Trophoblast cell (in vitro differentiated cells and primary cell): ENCODE measurements around the gene ACOX3.

Experiments
- DNase-seq, 2 donors: peaks; one replicate each; pipeline ENCODE4 v3.0.0-alpha.2; 2016
- H2AFZ ChIP-seq: 2 replicates; pipeline ENCODE4 v1.6.1; 2013; ENCODE audit warnings: low read length, moderate library complexity, mild to moderate bottlenecking; ENCODE audit not compliant: insufficient read depth, poor library complexity
- H2AK5ac ChIP-seq: 2 replicates; pipeline ENCODE4 v1.6.1; 2013; ENCODE audit warnings: mild to moderate bottlenecking, low read length
- H2BK120ac ChIP-seq: 2 replicates; pipeline ENCODE4 v1.6.1; 2013; ENCODE audit warnings: low read length, mild to moderate bottlenecking, moderate library complexity; ENCODE audit not compliant: insufficient read depth, poor library complexity
- H2BK12ac ChIP-seq: 2 replicates; pipeline ENCODE4 v1.6.1; 2013; ENCODE audit warnings: mild to moderate bottlenecking, low read length, moderate library complexity
- H2BK5ac ChIP-seq: 2 replicates; pipeline ENCODE4 v1.6.1; 2013; ENCODE audit warnings: low read length, low read depth, moderate library complexity, mild to moderate bottlenecking; ENCODE audit not compliant: poor library complexity
- H3K14ac ChIP-seq: 2 replicates; pipeline ENCODE4 v1.6.1; 2013; ENCODE audit warnings: mild to moderate bottlenecking, low read length
- H3K18ac ChIP-seq: 2 replicates; pipeline ENCODE4 v1.6.1; 2013; ENCODE audit warnings: mild to moderate bottlenecking, low read length
- H3K23ac ChIP-seq: 2 replicates; pipeline ENCODE4 v1.6.1; 2013; ENCODE audit warnings: low read length
- H3K27ac ChIP-seq: 2 replicates; pipeline ENCODE4 v1.5.1; 2013; ENCODE audit warnings: low read depth, mild to moderate bottlenecking, inconsistent platforms, low read length, moderate library complexity
- H3K27me3 ChIP-seq: 2 replicates; pipeline ENCODE4 v1.6.1; 2013; ENCODE audit warnings: inconsistent platforms, mild to moderate bottlenecking, low read length, moderate library complexity; ENCODE audit not compliant: insufficient read depth
- H3K36me3 ChIP-seq, 2 experiments: 1 replicate in 1 of 2; 2 replicates in 1 of 2; pipeline ENCODE4 v1.6.1; 2013; ENCODE audit warnings: low read length in 2 of 2, mild to moderate bottlenecking in 2 of 2, moderate library complexity in 1 of 2; ENCODE audit not compliant: insufficient read depth in 2 of 2, control insufficient read depth in 1 of 2
- H3K4ac ChIP-seq: 2 replicates; pipeline ENCODE4 v1.6.1; 2013; ENCODE audit warnings: low read depth, mild to moderate bottlenecking, low read length, moderate library complexity
- H3K4me1 ChIP-seq, 2 experiments: 1 replicate in 1 of 2; 2 replicates in 1 of 2; pipeline ENCODE4 v1.6.1; 2013; ENCODE audit warnings: low read length in 2 of 2, mild to moderate bottlenecking in 2 of 2, moderate library complexity in 1 of 2; ENCODE audit not compliant: insufficient read depth in 2 of 2, control insufficient read depth in 1 of 2
- H3K4me2 ChIP-seq: 2 replicates; pipeline ENCODE4 v1.6.1; 2013; ENCODE audit warnings: inconsistent platforms, mild to moderate bottlenecking, low read length, moderate library complexity
- H3K4me3 ChIP-seq: 2 replicates; pipeline ENCODE4 v1.5.1; 2013; ENCODE audit warnings: mild to moderate bottlenecking, low read depth, low read length, inconsistent platforms
- H3K79me1 ChIP-seq: one replicate; pipeline ENCODE4 v1.6.1; 2013; ENCODE audit warnings: low read length
- H3K79me2 ChIP-seq: 2 replicates; pipeline ENCODE4 v1.6.1; 2013; ENCODE audit warnings: low read length, mild to moderate bottlenecking; ENCODE audit not compliant: control insufficient read depth, insufficient read depth, poor library complexity
- H3K9ac ChIP-seq: 2 replicates; pipeline ENCODE4 v1.6.1; 2013; ENCODE audit warnings: mild to moderate bottlenecking, low read length
- H3K9me3 ChIP-seq: 2 replicates; pipeline ENCODE4 v1.6.1; 2013; ENCODE audit warnings: low read depth, mild to moderate bottlenecking, control low read depth, inconsistent platforms, low read length; ENCODE audit not compliant: insufficient read depth
- H4K12ac ChIP-seq: 2 replicates; pipeline ENCODE4 v1.6.1; 2013; ENCODE audit warnings: low read depth, mild to moderate bottlenecking, low read length, moderate library complexity
- H4K8ac ChIP-seq: 2 replicates; pipeline ENCODE4 v1.6.1; 2013; ENCODE audit warnings: low read depth, mild to moderate bottlenecking, low read length, moderate library complexity
- H4K91ac ChIP-seq: one replicate; pipeline ENCODE4 v1.6.1; 2013; ENCODE audit warnings: low read depth, mild to moderate bottlenecking, low read length, moderate library complexity
- WGBS: extraction: QIAGEN DNeasy Blood & Tissue Kit; methylation state at CpG from one replicate; pipeline ENCODE4 v1.1.7; 2013; ENCODE audit warnings: missing lambda C conversion rate; ENCODE audit not compliant: insufficient read length, insufficient coverage; ENCODE audit errors: extremely low coverage; 5-methylcytosine and 5-hydroxymethylcytosine counted together

ACOX3 gene

DNA sequence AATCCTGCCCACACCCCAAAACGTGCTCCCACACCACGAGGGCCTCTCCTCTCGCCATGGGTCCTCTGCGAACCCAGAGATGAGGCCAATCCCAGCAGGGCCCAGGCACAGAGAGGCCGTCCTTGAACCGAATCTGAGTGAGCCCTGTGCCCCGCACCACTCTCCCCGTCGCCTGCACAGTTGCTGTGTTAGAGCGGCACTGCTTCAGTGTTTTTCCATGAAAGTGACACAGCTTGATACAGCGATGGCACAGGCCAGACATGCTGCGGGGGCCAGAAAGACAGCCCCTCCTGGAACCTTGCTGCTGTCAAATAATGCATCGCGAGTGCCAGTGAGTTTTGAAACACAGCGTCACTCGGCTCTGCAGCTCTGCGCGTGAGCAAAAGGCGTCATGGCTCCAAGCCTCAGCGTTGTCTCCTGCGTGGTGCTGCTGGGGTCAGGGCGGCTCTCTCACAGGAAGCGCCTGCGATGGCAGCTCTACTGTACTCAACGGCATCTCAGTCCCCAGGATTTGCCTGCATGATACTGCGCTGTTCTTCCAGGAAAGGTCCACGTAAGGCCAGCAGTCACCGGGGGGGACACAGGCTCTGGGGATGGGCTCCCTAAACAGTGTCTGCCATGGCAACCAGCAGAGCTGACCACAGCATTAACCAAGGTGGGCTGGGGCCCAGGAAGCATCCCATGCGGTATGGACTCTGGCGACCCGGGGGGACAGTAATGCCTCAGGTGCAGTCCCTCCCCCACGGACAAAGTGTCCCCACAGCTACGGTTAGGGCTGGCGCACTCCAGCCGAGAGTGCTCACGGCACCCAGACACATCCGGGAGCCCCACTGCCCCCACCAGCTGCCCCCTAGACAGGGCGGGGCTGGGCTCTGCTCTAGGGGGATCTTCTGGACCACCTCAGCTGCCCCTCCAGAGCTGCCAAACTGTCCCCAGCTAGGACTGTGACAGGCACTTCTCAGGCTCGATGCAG lies 63.1 kb downstream of the ACOX3 start:
- no peak overlapping the region for H3K23ac ChIP-seq
- H4K12ac ChIP-seq = no peak overlapping the region
- peaks cover 3% of the 10 kb centered on the region for H3K9me3 ChIP-seq
- no peak overlapping the region for H2BK5ac ChIP-seq
- H3K27me3 ChIP-seq = no peaks in the 10 kb centered on the region
- WGBS = no CpG with 5 or more reads among the region's 39 CpGs
- peaks cover 32 to 49% of the 10 kb centered on the region in 2 experiments for H3K36me3 ChIP-seq
- no peak overlapping the region for H3K14ac ChIP-seq
- no peak overlapping the region for H3K27ac ChIP-seq
- no peak overlapping the region for H2AK5ac ChIP-seq
- no peak for DNase-seq
- H3K18ac ChIP-seq = no peak overlapping the region
- H2BK12ac ChIP-seq = no peak overlapping the region
- no peaks in the 10 kb centered on the region for H3K79me2 ChIP-seq
- H4K91ac ChIP-seq = no peak overlapping the region
- H3K4me2 ChIP-seq = no peak overlapping the region
- no peak overlapping the region for H3K9ac ChIP-seq
- H3K4ac ChIP-seq = no peak overlapping the region
- H2BK120ac ChIP-seq = no peak overlapping the region
- no peak overlapping the region for H4K8ac ChIP-seq
- H3K4me3 ChIP-seq = no peak overlapping the region
- no peaks in the 10 kb centered on the region for H3K4me1 ChIP-seq
- H2AFZ ChIP-seq = no peak overlapping the region
- H3K79me1 ChIP-seq = no peaks in the 10 kb centered on the region

DNA sequence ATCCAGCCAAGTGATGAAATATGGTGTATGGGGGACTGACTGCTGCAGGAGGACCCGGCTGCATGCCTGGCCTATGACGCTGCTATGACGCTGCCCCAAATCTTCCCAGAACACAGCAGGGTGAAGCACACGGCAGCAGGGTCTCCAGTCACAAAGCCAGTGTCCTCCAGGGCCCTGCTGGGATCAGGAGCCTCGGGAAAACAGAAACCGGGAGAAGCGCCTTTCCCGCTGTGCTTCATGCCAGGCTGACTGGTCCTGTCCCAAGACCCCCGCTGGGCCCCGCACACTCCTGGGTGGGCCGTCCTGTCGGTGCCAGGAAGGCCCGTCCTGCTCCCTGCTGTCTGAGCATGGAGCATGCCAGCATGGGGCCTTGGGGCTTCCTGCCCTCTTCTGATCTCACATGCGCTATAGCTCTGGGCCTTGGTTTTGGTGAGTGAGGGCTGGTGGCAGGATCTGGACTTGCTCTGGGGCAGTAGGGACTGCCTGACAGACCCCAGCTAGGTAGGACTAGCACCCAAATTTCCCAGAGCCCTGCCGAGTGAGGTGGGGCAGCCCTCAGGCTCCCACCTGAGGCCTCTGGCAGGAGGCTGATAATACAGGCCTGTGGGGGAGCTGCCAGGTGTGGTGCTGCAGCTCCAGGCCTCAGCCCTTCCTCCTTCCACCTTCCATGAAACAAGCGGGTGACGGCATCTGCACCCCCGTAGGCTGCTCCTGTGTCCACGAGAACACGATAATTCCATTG lies 64.0 kb downstream of the ACOX3 start:
- Histone ChIP-seq H2AFZ (no peak overlapping the region), H4K8ac (no peak overlapping the region), H3K18ac (no peak overlapping the region), H2AK5ac (no peak overlapping the region), H3K4me1 (no peaks in the 10 kb centered on the region), H3K4me2 (no peak overlapping the region), H2BK12ac (no peak overlapping the region), H3K4me3 (no peak overlapping the region), H4K91ac (no peak overlapping the region), H3K9ac (no peak overlapping the region), H3K79me2 (no peaks in the 10 kb centered on the region), H4K12ac (no peak overlapping the region), H3K4ac (no peak overlapping the region), H3K27ac (no peak overlapping the region), H3K9me3 (peaks cover 3% of the 10 kb centered on the region), H3K23ac (no peak overlapping the region), H2BK5ac (no peak overlapping the region), H3K36me3 (peaks cover 32 to 42% of the 10 kb centered on the region in 2 experiments), H2BK120ac (no peak overlapping the region), H3K14ac (no peak overlapping the region), H3K79me1 (no peaks in the 10 kb centered on the region), H3K27me3 (no peaks in the 10 kb centered on the region)
- DNase-seq = no peak
- WGBS = no CpG with 5 or more reads among the region's 20 CpGs

DNA sequence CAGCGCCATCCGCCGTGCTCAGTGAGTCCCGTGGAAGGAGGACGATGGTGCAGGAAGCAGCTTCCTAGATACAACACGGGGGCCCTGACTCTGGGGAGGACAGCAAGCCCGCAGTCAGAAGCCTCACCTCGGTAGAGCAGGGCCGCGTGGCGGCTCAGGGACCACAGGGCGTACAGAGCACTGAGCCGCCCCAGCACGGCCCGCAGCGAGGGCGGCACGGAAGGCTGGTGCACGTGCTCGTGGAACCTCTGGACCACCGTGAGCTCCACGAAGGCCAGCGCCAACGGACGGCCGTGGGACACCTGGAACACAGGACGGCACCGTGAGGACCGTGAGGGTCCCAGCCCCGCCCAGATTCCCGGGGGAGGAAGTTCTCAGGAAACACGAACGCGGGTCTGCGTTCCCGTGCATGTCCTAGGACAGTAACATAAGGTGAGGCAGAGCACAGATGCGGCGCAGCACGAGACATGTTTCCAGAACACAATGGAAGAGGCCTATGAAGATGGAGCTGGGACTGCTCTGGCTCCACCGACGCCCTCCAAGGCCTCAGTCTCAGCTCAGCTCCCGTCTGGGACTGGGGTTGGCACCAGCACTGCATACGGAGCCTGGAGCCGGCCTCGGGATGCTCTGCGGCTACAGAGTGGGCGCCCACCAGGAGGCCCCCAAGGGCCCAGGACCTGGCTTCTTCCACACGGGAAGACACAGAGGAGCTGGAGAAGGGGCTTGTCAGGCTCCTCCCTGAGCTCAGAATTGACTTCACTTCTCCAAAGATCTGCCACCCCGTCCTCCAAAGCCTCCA lies 65.5 kb downstream of the ACOX3 start:
- no peak overlapping the region for H2AK5ac ChIP-seq
- H3K27me3 ChIP-seq = no peaks in the 10 kb centered on the region
- H3K79me1 ChIP-seq = no peaks in the 10 kb centered on the region
- H3K9me3 ChIP-seq = peaks cover 3% of the 10 kb centered on the region
- no peak for DNase-seq
- H4K8ac ChIP-seq = no peak overlapping the region
- H2BK5ac ChIP-seq = no peak overlapping the region
- H3K27ac ChIP-seq = no peak overlapping the region
- no peak overlapping the region for H4K12ac ChIP-seq
- peaks cover under 1% of the 10 kb centered on the region in 2 experiments for H3K4me1 ChIP-seq
- no peak overlapping the region for H3K4ac ChIP-seq
- H4K91ac ChIP-seq = no peak overlapping the region
- H2AFZ ChIP-seq = no peak overlapping the region
- H3K23ac ChIP-seq = no peak overlapping the region
- no peaks in the 10 kb centered on the region for H3K79me2 ChIP-seq
- H2BK12ac ChIP-seq = no peak overlapping the region
- no peak overlapping the region for H2BK120ac ChIP-seq
- no peak overlapping the region for H3K14ac ChIP-seq
- no CpG with 5 or more reads among the region's 49 CpGs for WGBS
- no peak overlapping the region for H3K4me2 ChIP-seq
- no peak overlapping the region for H3K4me3 ChIP-seq
- H3K9ac ChIP-seq = no peak overlapping the region
- H3K36me3 ChIP-seq = peaks cover 24 to 35% of the 10 kb centered on the region in 2 experiments
- H3K18ac ChIP-seq = no peak overlapping the region

DNA sequence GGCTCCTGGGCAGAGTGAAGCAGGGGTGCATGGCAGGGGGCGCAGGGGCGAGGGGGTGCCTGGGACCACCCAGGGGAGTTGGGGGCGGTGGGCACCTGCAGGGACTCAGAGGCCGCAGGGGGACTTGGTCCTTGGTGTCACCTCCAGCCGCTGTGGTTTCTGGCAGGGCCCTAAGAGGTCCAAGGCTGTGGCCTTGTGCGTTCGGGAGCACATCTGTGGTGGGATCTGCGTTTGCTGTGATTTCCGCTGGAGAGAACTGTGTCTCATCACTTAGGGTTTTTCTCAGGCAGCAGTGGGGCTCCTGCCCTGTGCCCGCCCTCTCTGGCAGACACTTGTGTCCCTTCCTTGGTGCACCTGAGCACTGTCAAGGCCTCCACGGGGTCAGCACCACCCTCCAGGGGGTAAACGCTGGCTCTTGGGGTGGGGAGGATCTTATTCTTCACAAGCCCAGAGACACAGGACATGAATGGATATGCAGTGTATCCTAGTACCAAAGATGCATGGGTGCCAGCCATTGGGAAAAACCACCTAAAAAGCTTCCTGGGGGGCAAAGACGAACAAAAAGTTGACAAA lies 66.5 kb downstream of the ACOX3 start:
- no CpG with 5 or more reads among the region's 13 CpGs for WGBS
- Histone ChIP-seq H3K36me3 (peaks cover 20 to 35% of the 10 kb centered on the region in 2 experiments), H2BK120ac (no peak overlapping the region), H3K79me1 (no peaks in the 10 kb centered on the region), H3K14ac (no peak overlapping the region), H3K9me3 (peaks cover 4% of the 10 kb centered on the region), H3K9ac (no peak overlapping the region), H2BK12ac (no peak overlapping the region), H3K4me2 (no peak overlapping the region), H4K91ac (no peak overlapping the region), H3K79me2 (no peaks in the 10 kb centered on the region), H2BK5ac (no peak overlapping the region), H3K4me1 (peaks cover 2 to 4% of the 10 kb centered on the region in 2 experiments), H3K27ac (no peak overlapping the region), H4K12ac (no peak overlapping the region), H3K4ac (no peak overlapping the region), H3K27me3 (no peaks in the 10 kb centered on the region), H3K18ac (no peak overlapping the region), H3K4me3 (no peak overlapping the region), H3K23ac (no peak overlapping the region), H2AFZ (no peak overlapping the region), H2AK5ac (no peak overlapping the region), H4K8ac (no peak overlapping the region)
- DNase-seq = no peak
